ENCODE data around the gene CFAP20. TPM values are rescaled to one million over a fixed set of nuclear protein-coding genes. Genes with fewer than 3 reads are reported as not detected.

Gene CFAP20
- polyA plus RNA-seq, 2 of the 4 experiments (the other 2 are of a cell fraction) = 45.3 to 53.1 TPM

DNA sequence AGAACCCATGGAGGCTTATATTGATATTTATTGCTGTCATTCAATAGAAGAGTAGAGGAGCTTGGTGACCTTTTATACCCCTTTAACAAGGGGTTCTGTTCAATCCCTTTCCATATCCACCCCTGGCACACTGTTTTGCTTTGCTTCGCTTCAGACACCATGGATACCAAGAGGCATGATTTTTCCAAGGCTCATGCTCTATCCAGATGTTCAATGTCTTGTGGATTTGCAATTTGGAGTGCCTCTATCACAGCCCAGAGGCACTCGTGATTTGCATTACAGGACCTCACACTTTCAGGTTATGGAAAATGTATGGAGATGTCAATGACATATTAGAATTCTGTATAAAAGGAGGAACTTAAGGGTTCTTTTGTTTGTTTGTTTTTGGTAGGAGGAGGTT is 21.5 kb downstream of the CFAP20 start:
- FAIRE-seq (no peak), DNase-seq (ENCODE audit: low read depth in 1 of 2, low spot score in 1 of 2) (no peak)
- WGBS (ENCODE audit: missing lambda C conversion rate) = 68% methylated on average over 2 of the region's 2 CpGs

DNA sequence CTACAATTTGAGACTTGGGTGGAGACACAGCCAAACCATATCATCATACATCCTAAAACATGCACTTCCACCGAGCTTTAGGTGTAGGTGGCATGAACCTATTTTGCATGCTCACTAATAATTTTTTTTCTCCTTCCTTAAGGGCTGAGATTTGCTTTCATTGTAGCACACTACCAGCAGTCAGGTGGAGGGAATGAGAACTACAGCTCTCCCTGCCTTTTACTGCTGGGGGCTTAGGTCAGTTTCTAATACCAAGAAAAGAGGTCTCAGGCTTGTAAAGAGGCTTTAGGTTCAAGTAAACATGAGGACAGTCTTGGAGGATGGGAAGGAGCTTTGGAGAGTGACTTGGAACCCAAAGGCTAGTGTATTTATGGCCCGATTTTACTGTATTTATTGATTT is 22.0 kb downstream of the CFAP20 start:
- POLR2A ChIA-PET = interaction anchor here (1.7 kb wide), 1 partner anchor 22 kb away, joined by 7 read pairs; no protein-coding TSS in a partner anchor
- Histone ChIP-seq H3K4me3 (no peak overlapping the region), H3K4me1 (no peaks in the 10 kb centered on the region), H3K27ac (no peak overlapping the region), H3K4me2 (no peak overlapping the region), H3K9me3 (no peaks in the 10 kb centered on the region)
- CTCF ChIA-PET = interaction anchor here (0.8 to 5.2 kb wide), 3 partner anchors 9 to 15 kb away, joined by 3 to 35 read pairs (median 9); no protein-coding TSS in a partner anchor
- 17% methylated on average over 2 of the region's 2 CpGs for WGBS (ENCODE audit: missing lambda C conversion rate)
- no peak for DNase-seq (ENCODE audit: low read depth in 1 of 2, low spot score in 1 of 2)
- ATAC-seq = peak; percentile 54 to 55; a peak in 2 of 6 replicates
- no peak for TF ChIP-seq SMC3 (IDR thresholded peaks at IDR 0.05)
- no peak for TF ChIP-seq EHMT2 (IDR thresholded peaks at IDR 0.05; ENCODE audit: low read depth)
- no peak for TF ChIP-seq CBX2 (IDR thresholded peaks at IDR 0.05; ENCODE audit: borderline replicate concordance, low read depth)
- TF ChIP-seq RAD21 (conservative IDR thresholded peaks at IDR 0.05 in 1 of 2, IDR thresholded peaks at IDR 0.05 in 1 of 2) = no peak
- no peak for TF ChIP-seq ZSCAN20 (CRISPR knock-in tag; IDR thresholded peaks at IDR 0.05)
- TF ChIP-seq, protein P1, sequence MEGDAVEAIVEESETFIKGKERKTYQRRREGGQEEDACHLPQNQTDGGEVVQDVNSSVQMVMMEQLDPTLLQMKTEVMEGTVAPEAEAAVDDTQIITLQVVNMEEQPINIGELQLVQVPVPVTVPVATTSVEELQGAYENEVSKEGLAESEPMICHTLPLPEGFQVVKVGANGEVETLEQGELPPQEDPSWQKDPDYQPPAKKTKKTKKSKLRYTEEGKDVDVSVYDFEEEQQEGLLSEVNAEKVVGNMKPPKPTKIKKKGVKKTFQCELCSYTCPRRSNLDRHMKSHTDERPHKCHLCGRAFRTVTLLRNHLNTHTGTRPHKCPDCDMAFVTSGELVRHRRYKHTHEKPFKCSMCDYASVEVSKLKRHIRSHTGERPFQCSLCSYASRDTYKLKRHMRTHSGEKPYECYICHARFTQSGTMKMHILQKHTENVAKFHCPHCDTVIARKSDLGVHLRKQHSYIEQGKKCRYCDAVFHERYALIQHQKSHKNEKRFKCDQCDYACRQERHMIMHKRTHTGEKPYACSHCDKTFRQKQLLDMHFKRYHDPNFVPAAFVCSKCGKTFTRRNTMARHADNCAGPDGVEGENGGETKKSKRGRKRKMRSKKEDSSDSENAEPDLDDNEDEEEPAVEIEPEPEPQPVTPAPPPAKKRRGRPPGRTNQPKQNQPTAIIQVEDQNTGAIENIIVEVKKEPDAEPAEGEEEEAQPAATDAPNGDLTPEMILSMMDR (IDR thresholded peaks at IDR 0.05) = no peak
- TF ChIP-seq KDM1A (IDR thresholded peaks at IDR 0.05; ENCODE audit: low read depth) = no peak
- FAIRE-seq = no peak

More for the DNA sequence above, 21.5 kb downstream of the CFAP20 start:
- no peaks in the 10 kb centered on the region for H3K9me3 ChIP-seq
- no peak overlapping the region for H3K4me3 ChIP-seq
- POLR2A ChIA-PET = interaction anchor here (1.7 kb wide), 1 partner anchor 22 kb away, joined by 7 read pairs; no protein-coding TSS in a partner anchor
- H3K27ac ChIP-seq = no peak overlapping the region
- CTCF ChIA-PET = interaction anchor here (1.3 to 5.2 kb wide), 2 partner anchors 9 to 14 kb away, joined by 9 to 35 read pairs; no protein-coding TSS in a partner anchor
- H3K4me2 ChIP-seq = no peak overlapping the region
- TF ChIP-seq NFE2L2 (conservative IDR thresholded peaks at IDR 0.05; ENCODE audit: low read length) (no peak), CBX8 (IDR thresholded peaks at IDR 0.05) (no peak), HDAC2 (IDR thresholded peaks at IDR 0.05) (no peak), HOXB5 (CRISPR knock-in tag; IDR thresholded peaks at IDR 0.05) (no peak), ESRRA (IDR thresholded peaks at IDR 0.05; ENCODE audit: borderline replicate concordance, low read length) (no peak), RARB (CRISPR knock-in tag; IDR thresholded peaks at IDR 0.05) (no peak), GATA3 (IDR thresholded peaks at IDR 0.05; ENCODE audit: borderline replicate concordance) (no peak), MAFK (IDR thresholded peaks at IDR 0.05; ENCODE audit: partially characterized antibody) (no peak), NPAS2 (CRISPR knock-in tag; IDR thresholded peaks at IDR 0.05; ENCODE audit: borderline replicate concordance) (no peak)
- TF ChIP-seq, protein P2, sequence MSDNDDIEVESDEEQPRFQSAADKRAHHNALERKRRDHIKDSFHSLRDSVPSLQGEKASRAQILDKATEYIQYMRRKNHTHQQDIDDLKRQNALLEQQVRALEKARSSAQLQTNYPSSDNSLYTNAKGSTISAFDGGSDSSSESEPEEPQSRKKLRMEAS (IDR thresholded peaks at IDR 0.05) = no peak
- TF ChIP-seq, protein P3, sequence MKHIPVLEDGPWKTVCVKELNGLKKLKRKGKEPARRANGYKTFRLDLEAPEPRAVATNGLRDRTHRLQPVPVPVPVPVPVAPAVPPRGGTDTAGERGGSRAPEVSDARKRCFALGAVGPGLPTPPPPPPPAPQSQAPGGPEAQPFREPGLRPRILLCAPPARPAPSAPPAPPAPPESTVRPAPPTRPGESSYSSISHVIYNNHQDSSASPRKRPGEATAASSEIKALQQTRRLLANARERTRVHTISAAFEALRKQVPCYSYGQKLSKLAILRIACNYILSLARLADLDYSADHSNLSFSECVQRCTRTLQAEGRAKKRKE (CRISPR knock-in tag; IDR thresholded peaks at IDR 0.05; ENCODE audit: low read depth) = no peak
- TF ChIP-seq, protein P4, sequence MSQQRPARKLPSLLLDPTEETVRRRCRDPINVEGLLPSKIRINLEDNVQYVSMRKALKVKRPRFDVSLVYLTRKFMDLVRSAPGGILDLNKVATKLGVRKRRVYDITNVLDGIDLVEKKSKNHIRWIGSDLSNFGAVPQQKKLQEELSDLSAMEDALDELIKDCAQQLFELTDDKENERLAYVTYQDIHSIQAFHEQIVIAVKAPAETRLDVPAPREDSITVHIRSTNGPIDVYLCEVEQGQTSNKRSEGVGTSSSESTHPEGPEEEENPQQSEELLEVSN (IDR thresholded peaks at IDR 0.05; ENCODE audit: borderline replicate concordance, low read depth) = no peak
- no peak for ATAC-seq
- no peaks in the 10 kb centered on the region for H3K4me1 ChIP-seq

DNA sequence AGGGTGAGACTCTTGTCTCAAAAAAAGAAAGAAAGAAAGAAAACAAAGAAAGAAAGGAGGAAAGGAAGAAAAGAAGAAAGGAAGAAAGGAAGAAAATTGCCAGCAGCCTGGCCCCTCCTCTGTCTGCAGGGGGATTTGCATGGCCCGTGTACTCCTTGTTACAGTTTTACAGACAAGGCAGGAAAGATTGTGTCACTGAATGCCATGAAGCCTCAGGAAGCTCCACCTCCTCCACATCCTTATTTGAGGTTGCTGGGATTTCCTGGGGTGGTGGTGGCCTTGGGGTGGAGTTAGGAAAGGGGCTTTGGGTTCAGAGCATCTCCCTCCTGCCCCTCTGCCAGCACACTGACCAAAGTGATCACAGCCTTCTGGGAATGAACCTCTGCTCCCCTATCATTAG is 23.6 kb downstream of the CFAP20 start:
- Histone ChIP-seq H3K4me3 (no peak overlapping the region), H3K27ac (no peak overlapping the region), H3K9me3 (no peaks in the 10 kb centered on the region), H3K4me2 (no peak overlapping the region), H3K4me1 (no peaks in the 10 kb centered on the region)
- POLR2A ChIA-PET = no interaction called here
- WGBS (ENCODE audit: missing lambda C conversion rate) = 0% methylated on average over 1 of the region's 1 CpG
- no peak for FAIRE-seq
- CTCF ChIA-PET = interaction anchor here (0.7 to 2.2 kb wide), 3 partner anchors 8 to 56 kb away, joined by 4 to 8 read pairs (median 5); no protein-coding TSS in a partner anchor
- TF ChIP-seq RAD21 (conservative IDR thresholded peaks at IDR 0.05 in 1 of 2, IDR thresholded peaks at IDR 0.05 in 1 of 2) (no peak), NR3C1 (IDR thresholded peaks at IDR 0.05) (no peak), ZNF302 (CRISPR knock-in tag; IDR thresholded peaks at IDR 0.05) (no peak), FOSB (CRISPR knock-in tag; IDR thresholded peaks at IDR 0.05) (no peak), CEBPB (IDR thresholded peaks at IDR 0.05) (no peak), ZC3H11A (IDR thresholded peaks at IDR 0.05) (no peak)
- TF ChIP-seq, protein P5, sequence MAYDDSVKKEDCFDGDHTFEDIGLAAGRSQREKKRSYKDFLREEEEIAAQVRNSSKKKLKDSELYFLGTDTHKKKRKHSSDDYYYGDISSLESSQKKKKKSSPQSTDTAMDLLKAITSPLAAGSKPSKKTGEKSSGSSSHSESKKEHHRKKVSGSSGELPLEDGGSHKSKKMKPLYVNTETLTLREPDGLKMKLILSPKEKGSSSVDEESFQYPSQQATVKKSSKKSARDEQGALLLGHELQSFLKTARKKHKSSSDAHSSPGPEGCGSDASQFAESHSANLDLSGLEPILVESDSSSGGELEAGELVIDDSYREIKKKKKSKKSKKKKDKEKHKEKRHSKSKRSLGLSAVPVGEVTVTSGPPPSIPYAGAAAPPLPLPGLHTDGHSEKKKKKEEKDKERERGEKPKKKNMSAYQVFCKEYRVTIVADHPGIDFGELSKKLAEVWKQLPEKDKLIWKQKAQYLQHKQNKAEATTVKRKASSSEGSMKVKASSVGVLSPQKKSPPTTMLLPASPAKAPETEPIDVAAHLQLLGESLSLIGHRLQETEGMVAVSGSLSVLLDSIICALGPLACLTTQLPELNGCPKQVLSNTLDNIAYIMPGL (CRISPR knock-in tag; IDR thresholded peaks at IDR 0.05; ENCODE audit: borderline replicate concordance) = no peak
- TF ChIP-seq, protein P6, sequence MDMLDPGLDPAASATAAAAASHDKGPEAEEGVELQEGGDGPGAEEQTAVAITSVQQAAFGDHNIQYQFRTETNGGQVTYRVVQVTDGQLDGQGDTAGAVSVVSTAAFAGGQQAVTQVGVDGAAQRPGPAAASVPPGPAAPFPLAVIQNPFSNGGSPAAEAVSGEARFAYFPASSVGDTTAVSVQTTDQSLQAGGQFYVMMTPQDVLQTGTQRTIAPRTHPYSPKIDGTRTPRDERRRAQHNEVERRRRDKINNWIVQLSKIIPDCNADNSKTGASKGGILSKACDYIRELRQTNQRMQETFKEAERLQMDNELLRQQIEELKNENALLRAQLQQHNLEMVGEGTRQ (IDR thresholded peaks at IDR 0.05) = no peak
- peak in 1 of 2 experiments; percentile 41; a peak in 1 of 6 replicates for ATAC-seq
- no peak for DNase-seq (ENCODE audit: low read depth in 1 of 2, low spot score in 1 of 2)

Data from A549 (cell line).